HTERT RPE-1 (cell line): ENCODE results near the gene TSNAX.

Experiments
- in situ Hi-C: fragments of 300-500 bp; cut with MboI; formaldehyde crosslinking; loops from 4 replicates; pipeline ENCODE4 v1.14.3; 2020; ENCODE audit warnings: low sequenced_read_pairs

Gene TSNAX

GRCh38 chr1:231518485-231519034 lies 9.9 kb upstream of the TSNAX start:
- in situ Hi-C loops = no loop called here

DNA sequence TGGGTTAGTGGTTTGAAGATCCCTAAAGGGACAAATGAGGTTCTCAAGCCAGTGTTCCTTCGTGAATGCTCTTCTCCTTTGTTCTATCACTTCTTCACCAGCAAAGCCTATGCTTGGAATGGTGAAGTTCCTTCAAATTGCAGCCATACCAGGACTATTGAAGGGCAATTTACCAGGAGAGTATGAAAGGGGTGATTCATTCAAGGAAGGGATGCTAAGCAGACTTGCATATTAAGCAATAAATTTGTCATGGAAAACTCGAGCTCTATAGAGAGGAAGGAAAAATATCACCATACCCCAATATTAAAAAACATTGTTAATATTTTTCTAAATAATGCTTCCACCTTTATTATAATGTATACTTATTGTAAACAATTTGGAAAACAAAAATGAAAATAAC lies 9.3 kb upstream of the TSNAX start:
- in situ Hi-C loops = no loop called here

DNA sequence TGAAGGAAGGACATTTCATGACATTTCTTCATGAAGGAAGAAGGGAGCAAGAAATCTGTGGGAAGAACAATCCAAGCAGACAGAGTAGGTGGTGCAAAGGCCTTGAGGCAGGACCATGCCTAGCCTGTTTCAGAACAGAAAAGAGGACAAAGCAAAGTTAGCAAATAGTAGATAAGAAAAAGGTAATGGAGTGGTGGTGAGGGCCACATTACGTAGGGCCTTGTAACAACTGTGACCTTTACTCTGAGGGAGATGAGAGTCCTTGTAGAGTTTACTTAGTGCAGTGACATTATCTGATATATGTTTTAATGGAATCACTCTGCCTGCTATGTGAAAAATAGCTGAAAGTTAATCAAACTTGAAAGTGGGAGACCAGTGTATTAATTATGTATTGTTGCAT lies 6.4 kb upstream of the TSNAX start:
- in situ Hi-C loops = no loop called here

DNA sequence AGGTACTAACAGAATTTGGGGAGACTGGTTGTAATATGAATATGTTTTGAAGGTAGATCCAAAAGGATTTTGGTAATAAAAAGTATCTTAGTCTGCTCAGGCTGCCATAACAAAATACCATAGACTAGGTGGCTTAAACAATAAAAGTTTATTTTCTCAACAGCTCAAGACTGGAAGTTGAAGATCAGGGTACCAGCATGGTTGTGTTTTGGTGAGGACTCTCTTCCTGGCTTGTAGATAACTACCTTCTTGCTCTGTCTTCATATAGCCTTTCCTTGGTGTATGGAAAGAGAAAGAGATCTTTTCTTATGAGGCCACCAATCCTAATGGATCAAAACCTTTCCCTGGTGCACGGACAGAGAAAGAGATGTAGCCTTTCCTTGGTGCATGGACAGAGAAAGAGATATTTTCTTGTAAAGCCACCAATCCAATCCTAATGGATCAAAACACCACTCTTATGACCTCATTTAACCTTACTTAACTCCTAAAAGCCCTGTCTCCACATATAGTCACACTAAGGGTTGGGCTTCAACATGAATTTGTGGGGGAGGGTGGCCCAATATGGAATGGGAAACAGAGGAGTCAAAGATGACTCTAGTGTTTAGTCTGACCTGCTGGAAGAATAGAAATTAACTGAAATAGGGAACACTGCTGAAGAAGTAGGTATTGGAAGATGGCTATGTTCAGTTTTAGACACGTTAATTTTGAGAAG lies 5.4 kb upstream of the TSNAX start:
- in situ Hi-C loops = no loop called here

DNA sequence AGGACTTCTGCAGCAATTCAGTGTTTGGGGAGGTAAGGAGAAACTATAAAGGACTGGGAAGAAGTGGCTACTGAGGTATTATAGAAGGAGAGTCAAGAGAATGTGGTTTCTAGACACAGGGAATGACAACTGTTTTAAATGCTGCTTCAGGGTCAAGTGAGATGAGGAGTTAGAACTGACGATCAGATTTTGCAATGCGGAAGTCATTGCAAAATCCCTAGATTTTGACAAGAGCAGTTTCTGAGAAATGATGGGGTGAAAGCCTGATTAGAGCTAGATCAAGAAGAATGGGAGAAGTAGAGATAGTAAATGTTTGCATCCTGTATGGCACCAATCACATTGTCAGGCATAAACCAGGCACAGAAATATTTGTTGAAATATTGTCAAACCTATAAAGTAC lies 4.7 kb upstream of the TSNAX start:
- in situ Hi-C loops = no loop called here

DNA sequence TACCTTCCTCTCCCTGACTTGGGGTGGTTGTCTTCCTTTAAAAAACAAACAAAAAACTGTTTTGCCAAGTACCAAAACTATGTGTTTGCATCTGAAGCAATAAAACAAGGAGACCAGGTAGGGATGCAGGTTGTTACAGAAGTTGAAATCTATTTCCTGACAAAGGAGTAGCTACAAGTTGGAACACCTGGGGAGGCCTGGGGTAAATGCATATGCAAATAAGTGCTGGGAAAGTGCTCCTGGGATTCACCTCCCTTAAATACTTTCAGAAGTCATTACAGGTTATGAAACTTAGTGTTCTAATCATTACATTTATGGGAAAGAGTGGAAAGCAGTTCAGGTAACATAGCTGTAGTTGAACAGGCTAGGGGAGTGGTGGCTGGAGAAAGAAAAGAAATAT lies 1.9 kb upstream of the TSNAX start:
- in situ Hi-C loops = no loop called here

DNA sequence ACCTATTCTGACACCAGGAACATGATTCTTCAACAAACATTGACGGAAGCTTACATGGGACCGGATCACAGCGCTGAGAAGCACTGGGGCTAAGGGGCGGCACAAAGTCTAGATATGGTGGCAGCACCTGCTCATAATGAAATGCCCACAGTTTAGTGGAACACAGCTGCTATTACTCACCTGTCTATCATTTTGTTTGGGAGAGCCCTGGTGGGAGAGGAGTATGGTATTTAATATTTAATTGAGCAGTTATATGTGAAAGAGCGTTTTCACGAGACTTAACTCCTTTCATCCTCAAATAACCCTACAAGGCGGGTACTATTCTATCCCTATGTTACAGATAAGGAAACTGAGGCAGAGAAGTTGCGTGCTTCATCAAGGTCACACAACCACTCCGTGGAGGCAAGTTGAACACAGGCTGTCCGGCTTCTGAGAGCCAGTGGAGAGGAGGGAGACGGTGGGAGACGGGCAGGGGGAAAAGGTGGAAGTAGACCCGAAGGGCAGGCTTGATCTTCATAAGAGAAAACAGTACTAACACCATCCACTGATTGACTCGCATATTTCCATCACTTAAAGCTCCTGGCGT lies 790 bp upstream of the TSNAX start:
- in situ Hi-C loops = no loop called here

- in situ Hi-C loops = no loop called here
These were observed 4.8 kb downstream of the TSNAX start for GRCh38 chr1:231533240-231533639.

DNA sequence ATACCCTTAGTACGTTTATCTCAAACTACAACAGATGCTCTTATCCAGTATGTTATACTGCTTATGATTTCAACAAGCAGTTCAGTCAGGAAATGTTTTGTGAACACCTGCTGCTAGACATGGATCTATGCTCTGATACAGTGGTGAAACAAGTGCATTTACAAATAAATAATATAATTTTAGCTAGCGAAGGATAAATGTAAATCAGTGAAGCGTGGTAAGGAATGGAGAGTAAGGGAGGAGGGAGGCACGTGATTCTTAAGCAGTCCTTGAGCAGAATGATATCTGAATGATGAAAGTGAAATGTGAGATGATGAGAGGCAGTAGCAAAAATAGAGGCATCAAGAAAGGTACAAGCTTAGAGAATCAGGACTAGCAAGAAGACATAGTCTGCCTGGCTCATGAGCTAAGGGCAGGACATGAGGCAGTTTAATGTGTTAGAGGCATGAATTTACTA lies 6.3 kb downstream of the TSNAX start:
- in situ Hi-C loops = no loop called here

GRCh38 chr1:231536099-231536498 lies 7.6 kb downstream of the TSNAX start:
- in situ Hi-C loops = no loop called here

DNA sequence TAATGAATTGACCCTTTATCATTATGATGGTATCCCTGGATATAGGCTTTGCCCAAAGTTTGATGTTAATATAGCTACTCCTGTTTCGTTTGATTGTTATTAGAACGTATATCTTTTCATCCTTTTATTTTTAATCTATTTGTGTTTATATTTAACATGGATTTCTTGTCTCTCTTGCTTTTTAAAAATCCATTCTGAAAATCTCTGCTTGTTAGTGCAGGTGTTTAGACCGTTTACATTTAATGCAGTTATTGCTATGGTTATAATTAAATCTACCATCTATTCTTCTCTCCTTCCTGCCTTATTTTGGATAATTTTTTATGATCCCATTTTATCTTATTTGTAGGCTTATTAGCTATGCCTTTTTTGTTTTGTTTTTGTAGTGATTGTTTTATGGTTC lies 12.4 kb downstream of the TSNAX start:
- in situ Hi-C loops = no loop called here

GRCh38 chr1:231541842-231542241 lies 13.4 kb downstream of the TSNAX start:
- in situ Hi-C loops = no loop called here

DNA sequence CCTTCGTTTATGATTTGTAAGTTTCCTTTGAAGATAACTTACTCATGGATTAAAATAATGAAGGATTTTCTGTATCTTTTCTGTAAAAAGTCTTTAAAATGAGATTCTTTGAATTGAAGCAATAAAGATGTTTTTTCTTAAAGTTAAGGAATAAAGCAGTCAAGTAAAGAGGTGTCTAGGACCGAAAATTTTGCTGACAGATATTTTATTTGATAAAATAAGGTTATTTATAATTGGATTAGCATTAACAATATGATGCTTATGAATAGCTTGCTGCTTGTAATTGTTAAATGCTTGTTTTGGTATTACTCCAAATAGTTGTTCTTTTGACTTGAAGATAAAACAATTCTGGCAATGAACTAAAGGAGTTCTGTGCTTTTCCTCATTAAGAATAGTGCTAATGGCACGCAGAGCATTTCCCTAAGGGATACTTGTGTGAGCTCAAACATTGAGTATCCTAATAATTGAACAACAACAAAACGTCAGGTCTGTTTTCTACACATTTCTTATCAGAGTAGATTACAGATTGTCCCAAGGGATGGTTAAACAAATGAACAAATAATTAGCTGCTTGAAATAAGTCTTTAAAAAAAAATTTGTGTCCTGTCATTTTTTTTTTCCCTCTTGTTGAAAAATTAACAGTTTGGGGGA lies 16.6 kb downstream of the TSNAX start:
- in situ Hi-C loops = no loop called here

DNA sequence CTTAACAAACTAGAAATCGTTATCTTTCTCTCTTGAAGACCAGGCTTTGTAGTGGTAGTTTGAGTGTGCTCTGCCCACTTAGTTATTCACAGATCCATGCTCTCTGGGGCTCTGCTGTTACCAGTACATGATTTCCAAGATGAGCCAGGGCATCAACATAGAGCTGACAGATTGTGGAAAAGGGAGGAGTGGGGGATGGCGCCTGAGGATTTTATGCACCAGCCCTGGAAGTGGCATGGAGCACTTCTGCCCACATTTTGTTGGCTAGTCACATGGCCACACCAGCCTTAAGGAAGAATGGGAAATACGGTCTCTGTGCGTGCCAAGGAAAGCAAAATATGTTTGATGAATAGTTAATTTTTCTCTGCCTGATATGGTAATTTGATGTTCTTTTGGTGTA lies 18.2 kb downstream of the TSNAX start:
- in situ Hi-C loops = no loop called here

- in situ Hi-C loops = no loop called here
These were observed 21.4 kb downstream of the TSNAX start for GRCh38 chr1:231549733-231550447.

- in situ Hi-C loops = no loop called here
These were observed 21.9 kb downstream of the TSNAX start for GRCh38 chr1:231550448-231550781.

DNA sequence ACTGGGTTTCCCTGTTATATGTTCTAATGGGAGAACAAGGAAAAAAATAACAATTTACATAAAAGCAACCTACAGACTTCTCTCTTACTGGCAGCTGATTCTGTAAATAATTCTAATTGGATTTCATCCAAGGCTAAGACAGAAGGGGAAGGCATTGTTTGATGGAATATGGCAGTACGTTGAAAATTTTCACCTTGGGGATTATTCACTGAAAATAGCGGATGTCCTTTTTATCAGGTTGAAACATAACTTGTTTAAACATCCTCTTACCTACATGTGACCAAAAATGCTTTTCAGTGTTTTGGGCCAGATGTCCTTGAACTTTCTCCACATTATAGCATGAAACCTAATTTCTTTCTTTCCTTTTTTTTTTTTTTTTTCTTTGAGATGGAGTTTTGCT lies 24.9 kb downstream of the TSNAX start:
- in situ Hi-C loops = no loop called here

DNA sequence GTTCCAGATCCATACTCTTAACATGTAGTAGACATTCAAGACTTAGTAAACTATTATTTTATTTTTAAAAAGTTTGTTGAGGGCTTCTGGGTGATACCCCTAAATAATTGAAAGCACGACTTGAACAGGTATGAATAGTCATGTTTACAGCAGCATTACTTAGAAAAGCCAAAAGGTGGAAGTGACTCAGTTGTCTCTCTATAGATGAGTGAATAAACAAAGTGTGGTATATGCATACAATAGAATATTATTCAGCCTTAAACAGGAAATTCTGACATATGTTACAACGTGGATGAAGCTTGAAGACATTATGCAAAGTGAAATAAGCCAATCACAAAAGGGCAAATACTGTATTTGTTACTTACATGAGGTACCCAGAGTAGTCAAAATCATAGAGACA lies 26.5 kb downstream of the TSNAX start:
- in situ Hi-C loops = no loop called here

DNA sequence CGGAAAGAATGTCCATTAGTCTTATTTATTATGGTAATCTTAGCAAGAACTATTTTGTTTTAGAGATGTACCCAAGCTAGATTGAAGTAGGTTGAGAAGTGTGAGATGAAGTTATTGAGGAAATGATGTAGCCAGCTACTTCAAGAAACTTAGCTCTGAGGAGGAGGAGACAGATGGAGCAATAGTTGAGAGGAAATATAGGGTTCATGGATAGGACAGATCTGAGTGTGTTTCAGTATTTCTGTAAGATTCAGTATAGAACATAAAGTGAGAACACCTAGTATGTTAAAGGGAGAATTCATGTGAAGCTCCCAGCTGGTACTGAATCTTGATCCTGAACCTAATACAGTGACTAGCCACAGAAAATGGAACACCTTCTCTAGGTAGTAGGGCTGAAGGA lies 28.9 kb downstream of the TSNAX start:
- in situ Hi-C loops = no loop called here

GRCh38 chr1:231557898-231558707 lies 29.6 kb downstream of the TSNAX start:
- in situ Hi-C loops = no loop called here

DNA sequence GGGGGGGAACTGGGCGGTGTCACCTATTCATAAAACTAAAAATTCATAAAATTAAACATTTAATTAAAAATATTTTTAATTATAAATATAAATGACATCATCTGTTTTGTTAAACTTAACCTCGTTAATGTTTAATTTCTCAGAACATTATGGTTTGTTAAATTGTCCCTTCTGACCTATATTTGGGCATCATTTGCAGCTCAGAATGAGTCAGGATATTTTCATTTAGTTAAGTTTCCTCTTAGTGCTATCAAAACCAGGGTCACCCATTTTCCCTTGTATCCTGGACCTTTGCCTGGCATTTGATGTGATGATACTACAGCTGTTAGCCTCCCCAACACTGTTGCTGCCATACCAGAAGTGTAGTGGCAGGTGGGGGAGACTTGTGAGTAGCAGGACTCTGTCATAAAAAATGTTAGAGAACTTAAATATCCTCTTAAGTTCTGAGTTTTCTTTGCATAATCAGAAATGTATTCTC lies 30.3 kb downstream of the TSNAX start:
- in situ Hi-C loops = no loop called here
